ENCODE results near the gene DGKB. TPM values are rescaled to one million over a fixed set of nuclear protein-coding genes. Genes with fewer than 3 reads are reported as not detected.

Gene DGKB
- total RNA-seq, 1 experiment from 2014 or later: not detected

- intact Hi-C loops (cut with micrococcal nuclease; ENCODE audit: unreplicated experiment): no loop called here
- BruUV-seq (replicated peaks): no TSS peak
- ChIA-PET POLR2A (ENCODE audit: low non-redundant PET) (no interaction called here), CTCF (no interaction called here)
- Histone ChIP-seq H3K36me3 (ENCODE audit: insufficient read depth, low read length, poor library complexity, severe bottlenecking) (no peaks in the 10 kb centered on the region), H3K27me3 (replicated peaks; ENCODE audit: insufficient read depth, low read depth, low read length, poor library complexity) (no peaks in the 10 kb centered on the region), H3K4me3 (ENCODE audit: low read depth, low read length, poor library complexity, severe bottlenecking) (no peak overlapping the region), H3K4me1 (ENCODE audit: insufficient read depth, low read length, poor library complexity, severe bottlenecking) (peaks cover 15% of the 10 kb centered on the region), H3K9me3 (ENCODE audit: low read depth, low read length, poor library complexity, severe bottlenecking) (no peaks in the 10 kb centered on the region), H3K27ac (ENCODE audit: low read depth, low read length, poor library complexity, severe bottlenecking) (no peak overlapping the region)
- peak; percentile 14 for DNase-seq (ENCODE audit: low spot score)
- no peak for TF ChIP-seq CTCF (conservative IDR thresholded peaks at IDR 0.05; ENCODE audit: low read depth, low read length)
- TF ChIP-seq EZH2 (IDR thresholded peaks at IDR 0.05; ENCODE audit: borderline replicate concordance, low read depth, low read length, poor library complexity, severe bottlenecking): no peak
Observed at GRCh38 chr7:14751461-14751860, 151.1 kb downstream of the DGKB start.

- POLR2A ChIA-PET (ENCODE audit: low non-redundant PET): no interaction called here
- H3K27ac ChIP-seq (ENCODE audit: low read depth, low read length, poor library complexity, severe bottlenecking): no peak overlapping the region
Observed at GRCh38 chr7:14748461-14748860, 154.1 kb downstream of the DGKB start.

GRCh38 chr7:14747701-14748100, 154.8 kb downstream of the DGKB start:
- Histone ChIP-seq H3K36me3 (ENCODE audit: insufficient read depth, low read length, poor library complexity, severe bottlenecking) (no peaks in the 10 kb centered on the region), H3K4me3 (ENCODE audit: low read depth, low read length, poor library complexity, severe bottlenecking) (no peak overlapping the region), H3K9me3 (ENCODE audit: low read depth, low read length, poor library complexity, severe bottlenecking) (peaks cover 11% of the 10 kb centered on the region), H3K27ac (ENCODE audit: low read depth, low read length, poor library complexity, severe bottlenecking) (no peak overlapping the region), H3K27me3 (replicated peaks; ENCODE audit: insufficient read depth, low read depth, low read length, poor library complexity) (no peaks in the 10 kb centered on the region), H3K4me1 (ENCODE audit: insufficient read depth, low read length, poor library complexity, severe bottlenecking) (peaks cover 12% of the 10 kb centered on the region)
- TF ChIP-seq EZH2 (IDR thresholded peaks at IDR 0.05; ENCODE audit: borderline replicate concordance, low read depth, low read length, poor library complexity, severe bottlenecking) (no peak), CTCF (conservative IDR thresholded peaks at IDR 0.05; ENCODE audit: low read depth, low read length) (no peak)
- no TSS peak for BruUV-seq (replicated peaks)
- CTCF ChIA-PET: no interaction called here
- peak; percentile 31 for DNase-seq (ENCODE audit: low spot score)
- intact Hi-C loops (cut with micrococcal nuclease; ENCODE audit: unreplicated experiment): no loop called here
- POLR2A ChIA-PET (ENCODE audit: low non-redundant PET): no interaction called here

More at GRCh38 chr7:14748461-14748860, 154.1 kb downstream of the DGKB start:
- peaks cover 12% of the 10 kb centered on the region for H3K4me1 ChIP-seq (ENCODE audit: insufficient read depth, low read length, poor library complexity, severe bottlenecking)
- H3K9me3 ChIP-seq (ENCODE audit: low read depth, low read length, poor library complexity, severe bottlenecking): peaks cover 4% of the 10 kb centered on the region
- H3K4me3 ChIP-seq (ENCODE audit: low read depth, low read length, poor library complexity, severe bottlenecking): no peak overlapping the region
- H3K27me3 ChIP-seq (replicated peaks; ENCODE audit: insufficient read depth, low read depth, low read length, poor library complexity): no peaks in the 10 kb centered on the region
- peak; percentile 59 for DNase-seq (ENCODE audit: low spot score)
- intact Hi-C loops (cut with micrococcal nuclease; ENCODE audit: unreplicated experiment): no loop called here
- H3K36me3 ChIP-seq (ENCODE audit: insufficient read depth, low read length, poor library complexity, severe bottlenecking): no peaks in the 10 kb centered on the region
- TF ChIP-seq CTCF (conservative IDR thresholded peaks at IDR 0.05; ENCODE audit: low read depth, low read length): no peak
- no peak for TF ChIP-seq EZH2 (IDR thresholded peaks at IDR 0.05; ENCODE audit: borderline replicate concordance, low read depth, low read length, poor library complexity, severe bottlenecking)
- no TSS peak for BruUV-seq (replicated peaks)
- CTCF ChIA-PET: no interaction called here
